ENCODE measurements around the gene ZNF566. TPM values are rescaled to one million over a fixed set of nuclear protein-coding genes. Genes with fewer than 3 reads are reported as not detected.

Gene ZNF566
- total RNA-seq: 5.9 and 6.7 TPM in 2 replicates

GRCh38 chr19:36489118-36489919 is at the start of gene ZNF566:
TSS of gene ZNF566 (minus strand) at chr19:36489561. CDS start at chr19:36476557, 13,004 bp downstream.

DNA sequence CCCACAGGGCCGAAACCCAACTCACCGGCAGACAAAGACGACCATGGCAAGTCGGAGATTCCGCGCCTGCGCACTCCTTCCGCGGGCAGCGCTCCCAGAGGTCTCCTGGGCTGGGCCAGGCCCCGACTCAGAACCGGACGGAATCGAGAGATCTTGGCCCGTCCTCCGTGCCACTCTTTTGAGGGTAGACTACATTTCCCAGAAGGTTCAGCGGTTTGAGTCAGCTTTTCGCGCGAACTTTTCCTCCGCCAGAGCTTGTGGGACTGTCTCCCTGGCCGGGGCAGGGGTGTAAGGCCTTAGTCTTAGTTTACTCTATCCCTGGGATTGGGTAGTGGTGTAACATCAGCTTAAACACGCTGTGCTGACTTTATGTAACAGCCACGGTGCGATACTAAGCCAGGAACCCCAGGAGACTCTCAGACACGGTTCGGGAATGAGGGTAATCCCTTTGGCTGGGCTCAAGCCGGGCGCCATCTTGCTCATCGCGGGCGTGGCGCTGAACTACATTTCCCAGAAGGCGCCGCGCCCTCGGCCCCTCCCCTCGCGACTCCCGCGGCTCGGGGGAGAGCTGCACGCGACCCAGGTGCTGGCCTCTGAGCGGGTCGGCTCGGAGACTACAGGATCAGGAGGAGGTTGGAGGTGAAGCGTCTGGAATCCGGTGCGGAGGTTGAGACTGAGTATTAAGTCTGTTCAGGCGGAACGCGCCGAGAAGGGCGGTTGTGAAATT is 39.0 kb upstream of the ZNF566 start, which contains the start of gene ZNF260:
Gene ZNF260, minus strand, starts transcription at position 78 of the 727 bp plus-strand sequence. CDS start 13,033 bp downstream, outside the sequence.

DNA sequence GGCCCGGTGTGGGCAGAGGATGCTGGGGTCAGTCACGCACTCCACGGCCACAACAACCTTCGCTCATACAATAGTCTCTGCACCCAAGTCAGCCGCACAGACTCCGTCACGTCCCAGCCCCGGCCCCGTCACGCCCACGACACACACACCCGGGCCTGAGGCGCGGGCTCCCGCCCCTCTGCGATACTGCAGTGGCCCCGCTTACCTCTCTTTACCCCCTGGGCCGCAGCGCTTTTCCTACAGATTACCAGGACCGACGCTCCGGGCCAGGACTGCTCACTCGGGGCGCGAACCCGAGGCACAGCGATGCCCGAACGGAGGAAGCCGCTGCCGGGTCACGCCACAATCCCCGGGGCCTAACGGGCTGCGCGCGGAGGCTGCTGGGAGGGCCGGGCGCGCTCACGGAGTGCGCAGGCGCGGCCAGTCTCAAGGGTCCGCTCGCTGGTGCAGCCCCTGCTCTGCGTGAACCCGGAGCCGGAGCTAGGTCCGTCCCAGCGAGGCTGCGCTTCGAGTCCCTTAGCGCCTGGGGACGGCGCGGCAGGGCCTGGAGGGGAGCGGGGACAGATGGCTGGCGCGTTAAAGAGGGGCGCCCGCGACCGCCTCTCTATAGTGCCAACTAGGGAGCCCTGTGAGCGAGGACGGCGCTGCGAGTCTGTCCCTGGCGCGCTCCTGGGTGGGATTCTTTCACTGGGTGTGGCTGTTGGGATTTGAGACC is 70.9 kb downstream of the ZNF566 start, which contains the start of gene ZFP82:
Gene ZFP82, minus strand, starts transcription at position 358 of the 715 bp plus-strand sequence. CDS start 8,855 bp downstream, outside the sequence.

Other genes with a start within 250 kb of the ZNF566 start
- 1.6 and 3.9 TPM in 2 replicates for gene ZFP14, start 110.4 kb downstream of the ZNF566 start, total RNA-seq
- gene ZFP82, start 70.9 kb downstream of the ZNF566 start, total RNA-seq: 8.2 and 10.2 TPM in 2 replicates
- gene ZNF260, start 38.7 kb upstream of the ZNF566 start, total RNA-seq: 18.1 and 27.1 TPM in 2 replicates
- 9.4 and 12.4 TPM in 2 replicates for gene ZNF529, start 83.7 kb upstream of the ZNF566 start, total RNA-seq
- 5.3 and 11.8 TPM in 2 replicates for gene ZNF382, start 115.8 kb upstream of the ZNF566 start, total RNA-seq
- gene ZNF461, start 177.3 kb upstream of the ZNF566 start, total RNA-seq: 11.6 and 12.6 TPM in 2 replicates
- 7.7 and 8.6 TPM in 2 replicates for gene ZNF567, start 198.1 kb upstream of the ZNF566 start, total RNA-seq

All from placental epithelial cell (primary cell).